Activated T-helper 1 cell treated with anti-CD3 and anti-CD28 coated beads, Interleukin-12 subunit alpha, Interleukin-12 subunit beta, Interleukin-2, Interleukin-4 antibody, amounts not matched to agents 30 ng/mL and 10 ng/mL and 1 ng/mL, durations not matched to agents 14 hours and 24 hours and 36 hours (primary cell): ENCODE measurements around the gene TST. TPM values are rescaled to one million over a fixed set of nuclear protein-coding genes. Genes with fewer than 3 reads are reported as not detected.

Experiments used
- DNase-seq: peaks from one replicate; pipeline ENCODE4 v3.0.0; 2021; ENCODE audit warnings: low spot score
- H3K27ac Mint-ChIP-seq: one replicate; pipeline ENCODE4 v1.8.0; 2021; ENCODE audit warnings: mild to moderate bottlenecking, mixed read lengths
- H3K27me3 Mint-ChIP-seq: one replicate; pipeline ENCODE4 v1.8.0; 2022; ENCODE audit warnings: mild to moderate bottlenecking, moderate library complexity, mixed read lengths; ENCODE audit not compliant: insufficient read depth
- H3K36me3 Mint-ChIP-seq: one replicate; pipeline ENCODE4 v1.8.0; 2021; ENCODE audit warnings: low read depth, mixed read lengths
- H3K4me1 Mint-ChIP-seq: one replicate; pipeline ENCODE4 v1.8.0; 2021; ENCODE audit warnings: low read depth, mixed read lengths
- H3K4me3 Mint-ChIP-seq: one replicate; pipeline ENCODE4 v1.8.0; 2021; ENCODE audit warnings: mild to moderate bottlenecking, moderate library complexity, mixed read lengths
- H3K9me3 Mint-ChIP-seq: one replicate; pipeline ENCODE4 v1.8.0; 2021; ENCODE audit warnings: mixed read lengths
- intact Hi-C: fragments of 100-400 bp; cut with micrococcal nuclease; formaldehyde crosslinking; loops from one replicate; pipeline ENCODE4 v1.15.1; 2024
- total RNA-seq: library from RNA; stranded (reverse); gene quantifications from 2 replicates; pipeline ENCODE4 v1.2.3, GENCODE V29; 2022

TST gene
- total RNA-seq, 1 donor from 2014 or later: 8.2 TPM

- Mint-ChIP-seq H3K4me1 (peaks cover 13% of the 10 kb centered on the region), H3K9me3 (no peaks in the 10 kb centered on the region), H3K27me3 (peaks cover 16% of the 10 kb centered on the region), H3K4me3 (no peak overlapping the region), H3K36me3 (no peaks in the 10 kb centered on the region), H3K27ac (no peak overlapping the region)
- DNase-seq: no peak
- intact Hi-C loops: no loop called here
Observed at GRCh38 chr22:37012262-37012904, 6.9 kb downstream of the TST start.

DNA sequence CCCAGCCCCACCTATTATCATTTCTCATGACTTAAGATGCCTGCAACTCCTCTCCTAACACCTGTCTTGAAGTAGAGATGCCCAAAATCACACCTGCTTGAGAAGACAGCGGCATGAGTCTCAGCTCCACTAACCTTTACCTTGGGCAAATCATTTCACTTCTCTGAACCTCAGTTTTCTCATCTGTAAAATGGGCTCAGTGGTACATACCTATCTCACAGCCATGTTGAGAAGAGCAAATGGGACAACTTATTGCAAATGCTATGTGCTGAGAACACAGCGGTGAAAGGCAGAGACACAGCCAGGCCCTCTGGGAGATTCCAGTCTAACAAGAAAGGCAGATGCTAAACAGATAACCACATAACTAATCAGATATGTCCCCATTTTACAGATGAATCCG, 7.8 kb downstream of the TST start:
- intact Hi-C loops: no loop called here
- Mint-ChIP-seq H3K9me3 (no peaks in the 10 kb centered on the region), H3K27ac (no peak overlapping the region), H3K27me3 (peaks cover 23% of the 10 kb centered on the region), H3K36me3 (no peaks in the 10 kb centered on the region), H3K4me1 (peaks cover 13% of the 10 kb centered on the region), H3K4me3 (no peak overlapping the region)
- DNase-seq: no peak

- Mint-ChIP-seq H3K36me3 (no peaks in the 10 kb centered on the region), H3K27me3 (peaks cover 23% of the 10 kb centered on the region), H3K9me3 (no peaks in the 10 kb centered on the region), H3K27ac (no peak overlapping the region), H3K4me1 (peaks cover 13% of the 10 kb centered on the region), H3K4me3 (no peak overlapping the region)
- DNase-seq: no peak
- intact Hi-C loops: no loop called here
Observed at GRCh38 chr22:37010976-37011375, 8.3 kb downstream of the TST start.

- DNase-seq: no peak
- H3K36me3 Mint-ChIP-seq: no peaks in the 10 kb centered on the region
- H3K27ac Mint-ChIP-seq: no peak overlapping the region
- no peak overlapping the region for H3K4me3 Mint-ChIP-seq
- no peaks in the 10 kb centered on the region for H3K9me3 Mint-ChIP-seq
- H3K4me1 Mint-ChIP-seq: peaks cover 13% of the 10 kb centered on the region
- peaks cover 29% of the 10 kb centered on the region for H3K27me3 Mint-ChIP-seq
- intact Hi-C loops: no loop called here
Observed at GRCh38 chr22:37010174-37010573, 9.1 kb downstream of the TST start.

GRCh38 chr22:37009490-37009889, 9.8 kb downstream of the TST start:
- Mint-ChIP-seq H3K36me3 (no peaks in the 10 kb centered on the region), H3K9me3 (no peaks in the 10 kb centered on the region), H3K27ac (no peak overlapping the region), H3K4me3 (no peak overlapping the region), H3K27me3 (peaks cover 33% of the 10 kb centered on the region), H3K4me1 (peaks cover 13% of the 10 kb centered on the region)
- intact Hi-C loops: no loop called here
- no peak for DNase-seq

- Mint-ChIP-seq H3K27ac (no peak overlapping the region), H3K36me3 (no peaks in the 10 kb centered on the region), H3K4me3 (no peak overlapping the region), H3K27me3 (peaks cover 33% of the 10 kb centered on the region), H3K4me1 (peaks cover 13% of the 10 kb centered on the region), H3K9me3 (no peaks in the 10 kb centered on the region)
- intact Hi-C loops: no loop called here
- no peak for DNase-seq
Observed at GRCh38 chr22:37008365-37008764, 10.9 kb downstream of the TST start.

DNA sequence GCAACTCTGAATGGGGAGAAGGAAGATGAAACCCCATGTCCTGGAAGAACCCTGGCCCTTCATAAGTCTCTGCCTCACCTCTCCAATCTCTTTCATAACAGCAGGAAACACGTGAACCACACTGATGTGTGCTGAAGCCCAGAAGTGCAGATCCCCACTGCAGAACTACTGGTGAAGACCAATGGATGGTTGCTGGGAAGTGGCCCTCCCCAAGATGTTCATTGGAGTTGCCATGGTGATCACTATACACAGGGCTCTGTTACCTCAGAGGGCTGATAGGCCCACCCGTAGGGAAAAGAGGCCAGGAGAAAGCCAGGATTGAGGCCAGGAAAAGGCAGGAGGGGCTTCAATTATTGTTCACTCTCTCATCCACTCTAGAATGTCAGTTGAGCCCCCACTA, 11.6 kb downstream of the TST start:
- Mint-ChIP-seq H3K36me3 (no peaks in the 10 kb centered on the region), H3K4me3 (no peak overlapping the region), H3K9me3 (no peaks in the 10 kb centered on the region), H3K4me1 (peaks cover 13% of the 10 kb centered on the region), H3K27ac (no peak overlapping the region), H3K27me3 (peaks cover 35% of the 10 kb centered on the region)
- no peak for DNase-seq
- intact Hi-C loops: no loop called here

GRCh38 chr22:37002633-37003032, 16.6 kb downstream of the TST start:
- no peaks in the 10 kb centered on the region for H3K4me1 Mint-ChIP-seq
- H3K27ac Mint-ChIP-seq: no peak overlapping the region
- peaks cover 26% of the 10 kb centered on the region for H3K27me3 Mint-ChIP-seq
- H3K4me3 Mint-ChIP-seq: no peak overlapping the region
- H3K36me3 Mint-ChIP-seq: no peaks in the 10 kb centered on the region
- H3K9me3 Mint-ChIP-seq: no peaks in the 10 kb centered on the region
- intact Hi-C loops: no loop called here
- no peak for DNase-seq

DNA sequence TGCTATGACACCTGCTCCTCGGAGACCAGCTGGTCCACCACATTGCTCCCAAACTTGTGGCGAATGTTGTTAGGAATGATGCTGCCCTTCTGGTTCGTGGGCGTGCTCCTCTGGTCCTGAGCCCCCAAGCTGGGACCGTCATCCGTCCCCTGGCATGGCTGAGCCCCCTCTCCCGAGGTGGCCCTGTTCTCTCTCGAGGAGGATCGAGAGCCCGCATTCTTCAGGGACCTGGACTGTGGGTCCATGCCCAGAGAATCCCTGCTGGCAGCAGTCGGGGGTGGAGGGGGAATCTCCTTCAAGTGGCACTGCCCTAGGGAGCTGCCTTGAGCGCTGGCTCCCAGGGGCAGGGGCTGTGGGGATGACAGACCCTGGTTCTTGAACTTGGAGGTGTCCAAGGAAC, 17.4 kb downstream of the TST start:
- Mint-ChIP-seq H3K27ac (no peak overlapping the region), H3K36me3 (no peaks in the 10 kb centered on the region), H3K9me3 (no peaks in the 10 kb centered on the region), H3K4me1 (no peaks in the 10 kb centered on the region), H3K4me3 (no peak overlapping the region), H3K27me3 (peaks cover 25% of the 10 kb centered on the region)
- intact Hi-C loops: no loop called here
- DNase-seq: no peak

GRCh38 chr22:37000676-37001534, 18.3 kb downstream of the TST start:
- no peaks in the 10 kb centered on the region for H3K4me1 Mint-ChIP-seq
- intact Hi-C loops: no loop called here
- DNase-seq: no peak
- no peaks in the 10 kb centered on the region for H3K36me3 Mint-ChIP-seq
- no peaks in the 10 kb centered on the region for H3K9me3 Mint-ChIP-seq
- no peak overlapping the region for H3K27ac Mint-ChIP-seq
- no peak overlapping the region for H3K4me3 Mint-ChIP-seq
- peaks cover 22% of the 10 kb centered on the region for H3K27me3 Mint-ChIP-seq

DNA sequence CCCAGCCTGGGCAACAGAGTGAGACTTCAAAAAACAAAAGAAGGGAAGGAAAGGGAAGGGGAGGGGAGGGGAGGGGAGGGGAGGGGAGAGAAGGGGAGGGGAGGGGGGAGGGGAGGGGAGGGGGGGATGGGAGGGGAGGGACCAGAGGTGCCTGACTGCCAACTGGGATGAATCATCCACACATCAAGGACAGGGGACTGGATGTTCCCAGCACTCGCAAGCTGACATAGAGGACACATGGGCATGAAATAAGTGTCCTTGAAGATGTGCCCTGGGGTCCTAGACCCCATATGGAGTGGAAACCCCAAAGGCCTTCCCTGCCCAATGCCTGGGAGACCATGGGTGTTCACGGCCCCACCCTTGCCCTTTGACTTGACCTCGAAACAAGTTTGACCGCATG, 19.8 kb downstream of the TST start:
- no peaks in the 10 kb centered on the region for H3K36me3 Mint-ChIP-seq
- no peaks in the 10 kb centered on the region for H3K9me3 Mint-ChIP-seq
- H3K4me3 Mint-ChIP-seq: no peak overlapping the region
- intact Hi-C loops: no loop called here
- no peak overlapping the region for H3K27ac Mint-ChIP-seq
- H3K4me1 Mint-ChIP-seq: no peaks in the 10 kb centered on the region
- H3K27me3 Mint-ChIP-seq: peaks cover 14% of the 10 kb centered on the region
- no peak for DNase-seq

DNA sequence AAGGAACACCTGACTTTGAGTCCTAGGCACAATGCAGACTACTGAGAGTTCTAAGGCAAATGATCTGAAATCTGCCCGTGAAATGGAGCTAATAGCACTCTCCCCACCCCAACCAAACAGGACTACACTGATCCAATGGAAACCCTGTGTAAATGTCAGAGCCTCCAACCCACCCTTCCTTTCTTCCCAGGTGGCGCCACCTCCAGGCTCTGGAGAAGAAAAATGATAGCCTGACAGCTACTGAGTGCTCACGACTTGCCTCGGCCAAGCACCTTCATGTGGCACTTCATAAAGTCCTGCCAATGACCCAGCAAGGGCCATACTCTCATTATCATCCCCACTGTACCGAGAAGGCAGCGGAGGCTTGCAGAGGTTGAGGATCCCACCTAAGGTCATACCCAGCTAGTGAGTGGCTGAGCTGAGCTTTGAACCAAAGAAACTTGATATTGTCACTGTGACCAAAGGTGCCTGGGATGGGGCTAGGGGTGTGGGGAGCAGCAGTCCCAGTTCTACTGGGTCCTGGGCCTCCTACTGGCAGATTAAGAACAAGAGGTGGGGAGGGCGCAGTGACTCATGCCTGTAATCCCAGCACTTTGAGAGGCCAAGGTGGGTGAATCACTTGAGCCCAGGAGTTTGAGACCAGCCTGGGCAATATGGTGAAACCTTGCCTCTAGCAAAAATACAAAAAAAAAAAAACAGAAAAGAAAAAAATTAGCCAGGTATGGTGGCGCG, 20.5 kb downstream of the TST start:
- Mint-ChIP-seq H3K36me3 (no peaks in the 10 kb centered on the region), H3K27me3 (peaks cover 14% of the 10 kb centered on the region), H3K4me3 (no peak overlapping the region), H3K4me1 (no peaks in the 10 kb centered on the region), H3K9me3 (no peaks in the 10 kb centered on the region), H3K27ac (no peak overlapping the region)
- intact Hi-C loops: no loop called here
- no peak for DNase-seq

DNA sequence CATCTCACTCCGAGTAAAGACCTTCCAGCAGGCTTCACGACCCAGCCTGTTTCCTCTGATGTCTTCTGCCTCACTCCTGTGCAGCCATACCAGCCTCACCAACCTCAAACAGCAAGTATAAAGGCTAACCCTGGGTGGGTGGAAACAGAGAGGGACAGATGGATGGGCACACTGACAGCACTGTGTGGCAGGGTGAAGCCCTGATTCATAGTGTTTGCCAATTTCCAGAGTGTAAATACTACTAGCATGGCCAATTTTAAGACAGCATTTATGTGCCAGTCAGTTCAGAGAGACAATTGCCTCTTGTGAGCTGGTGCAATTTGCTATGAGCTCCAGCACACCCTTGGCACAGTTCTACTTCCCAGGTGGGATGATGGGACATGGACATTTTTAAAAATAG, 21.5 kb downstream of the TST start:
- no peaks in the 10 kb centered on the region for H3K36me3 Mint-ChIP-seq
- DNase-seq: no peak
- no peak overlapping the region for H3K4me3 Mint-ChIP-seq
- no peaks in the 10 kb centered on the region for H3K9me3 Mint-ChIP-seq
- no peak overlapping the region for H3K27ac Mint-ChIP-seq
- peaks cover 12% of the 10 kb centered on the region for H3K27me3 Mint-ChIP-seq
- intact Hi-C loops: no loop called here
- H3K4me1 Mint-ChIP-seq: no peaks in the 10 kb centered on the region
